Omental fat pad (tissue), 4 donors: ENCODE data around the gene RIOX2. TPM values are rescaled to one million over a fixed set of nuclear protein-coding genes. Genes with fewer than 3 reads are reported as not detected.

ENCODE experiments used
- ATAC-seq: fragments of 150-250 bp; one replicate; pipeline ENCODE4 v1.9.1; 2016; ENCODE audit warnings: mild to moderate bottlenecking, moderate library complexity; ENCODE audit not compliant: low FRiP score
- DNase-seq: peaks from one replicate; pipeline ENCODE4 v3.0.0-alpha.2; 2019; ENCODE audit warnings: low spot score
- CTCF ChIP-seq, 3 donors: fragments of 450-650 bp; IDR thresholded peaks; one replicate each; pipeline ENCODE4 v1.5.1; 2016 to 2017; ENCODE audit warnings: antibody characterized with exemption in 3 of 3, mild to moderate bottlenecking in 3 of 3, moderate library complexity in 2 of 3
- total RNA-seq, 4 donors: library from RNA; depleted of rRNA; stranded (reverse); fragments of >200 nt; gene quantifications; one replicate each; pipeline ENCODE4 v1.1.0, GENCODE V29; 2016

The RIOX2 gene
- total RNA-seq, 4 donors from 2014 or later, result 27.2 to 42.4 (median 33.2) TPM

- TF ChIP-seq CTCF (IDR thresholded peaks at IDR 0.05), result no peak
- DNase-seq (no peak), ATAC-seq (no peak)
These were observed 16.7 kb upstream of the RIOX2 start for GRCh38 chr3:97988784-97989568.

GRCh38 chr3:97987306-97987705 is 15.1 kb upstream of the RIOX2 start:
- no peak for ATAC-seq
- no peak for TF ChIP-seq CTCF (IDR thresholded peaks at IDR 0.05)
- DNase-seq, result no peak

- TF ChIP-seq CTCF (IDR thresholded peaks at IDR 0.05), result no peak
- no peak for DNase-seq
- ATAC-seq, result no peak
These were observed 11.8 kb upstream of the RIOX2 start for GRCh38 chr3:97983933-97984491.

- ATAC-seq, result peak; percentile 60
- no peak for TF ChIP-seq CTCF (IDR thresholded peaks at IDR 0.05)
- DNase-seq, result no peak
These were observed 9.7 kb upstream of the RIOX2 start for GRCh38 chr3:97981886-97982285.

- ATAC-seq (no peak), DNase-seq (no peak)
- no peak for TF ChIP-seq CTCF (IDR thresholded peaks at IDR 0.05)
These were observed 7.4 kb upstream of the RIOX2 start for GRCh38 chr3:97979610-97980009.

GRCh38 chr3:97975466-97975865 is 3.2 kb upstream of the RIOX2 start:
- ATAC-seq (no peak), DNase-seq (no peak)
- TF ChIP-seq CTCF (IDR thresholded peaks at IDR 0.05), result no peak

GRCh38 chr3:97974996-97975395 is 2.8 kb upstream of the RIOX2 start:
- ATAC-seq (no peak), DNase-seq (no peak)
- TF ChIP-seq CTCF (IDR thresholded peaks at IDR 0.05), result no peak
